Right ventricle myocardium inferior (tissue), 1 donor: ENCODE results near the gene TAF11L14. TPM values are rescaled to one million over a fixed set of nuclear protein-coding genes. Genes with fewer than 3 reads are reported as not detected.
"Not testable (repeated sequence)": the region's sequence is repeated elsewhere in the genome, so short reads cannot be mapped to it uniquely, and the experiment has no call there.

Experiments used
- ATAC-seq: fragments of 200-7000 bp; cut with Tn5 transposase; one replicate; pipeline ENCODE4 v1.9.1; 2020; ENCODE audit warnings: mild to moderate bottlenecking, moderate library complexity
- DNase-seq: peaks from one replicate; pipeline ENCODE4 v3.0.0; 2021; ENCODE audit errors: missing footprints
- intact Hi-C: fragments of 100-400 bp; cut with DNase I; formaldehyde crosslinking; loops from one replicate; pipeline ENCODE4 v1.11.0; 2022
- long read RNA-seq: library from polyadenylated mRNA; unstranded; transcript quantifications from one replicate; pipeline ENCODE4 v2.0.0, GENCODE V29; 2021
- total RNA-seq: library from RNA; stranded (reverse); fragmentation: NEBNext Ultra II Directional; extraction: Animal tissue kit (Norgen Biotek cat#: 25700); gene quantifications from one replicate; pipeline ENCODE4 v1.2.1, GENCODE V29; 2021
- donor health status: DM: no; HTN: yes; CAD: no; lungs with severe emphysema.

The TAF11L14 gene
- not detected for total RNA-seq
- long read RNA-seq, result 0 reads

DNA sequence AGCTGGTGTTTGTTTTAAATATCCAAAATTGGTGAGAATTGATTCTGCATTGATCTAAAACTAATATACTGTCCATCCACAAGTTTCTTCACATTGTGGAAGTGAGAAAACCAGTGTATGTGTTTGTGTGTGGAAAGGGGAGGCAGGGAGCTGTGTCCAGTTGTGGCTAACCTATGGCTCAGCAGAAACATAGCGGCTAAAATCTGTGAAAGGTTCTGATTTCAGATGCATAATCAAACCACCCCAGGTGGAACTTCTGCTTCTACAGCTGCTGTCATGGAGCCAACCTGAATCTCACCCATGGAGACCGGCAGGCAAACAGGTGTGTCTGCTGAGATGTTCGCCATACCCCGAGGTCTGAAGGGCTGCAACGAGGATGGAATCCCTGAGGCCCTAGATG lies at the start of gene TAF11L14:
TSS of gene TAF11L14 (plus strand) at position 301 of the 400 bp plus-strand sequence.
- intact Hi-C loops, result no loop called here
- ATAC-seq (no peak), DNase-seq (no peak)

GRCh38 chr5:17585658-17586057 lies 48.6 kb upstream of the TAF11L14 start, which contains the start of gene TAF11L7:
TSS of gene TAF11L7 (minus strand) at chr5:17585758.
- DNase-seq, intact Hi-C loops, ATAC-seq: not testable (repeated sequence)

DNA sequence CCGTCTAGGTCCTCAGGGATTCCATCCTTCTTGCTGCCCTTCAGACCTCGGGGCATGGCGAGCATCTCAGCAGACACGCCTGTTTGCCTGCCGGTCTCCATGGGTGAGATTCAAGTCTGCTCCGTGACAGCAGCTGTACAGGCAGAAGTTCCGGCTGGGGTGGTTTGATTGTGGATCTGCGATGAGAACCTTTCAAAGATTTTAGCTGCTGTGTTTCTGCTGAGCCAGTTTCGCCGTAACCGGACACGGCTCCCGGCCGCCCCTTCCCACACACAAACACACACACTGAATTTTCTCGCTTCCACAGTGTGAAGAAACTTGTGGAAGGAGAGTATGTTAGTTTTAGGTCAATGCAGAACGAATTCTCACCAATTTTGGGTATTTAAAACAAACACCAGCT lies 43.4 kb upstream of the TAF11L14 start, which contains the start of gene TAF11L8:
TSS of gene TAF11L8 (minus strand) at position 101 of the 400 bp plus-strand sequence.
- ATAC-seq, intact Hi-C loops, DNase-seq: not testable (repeated sequence)

DNA sequence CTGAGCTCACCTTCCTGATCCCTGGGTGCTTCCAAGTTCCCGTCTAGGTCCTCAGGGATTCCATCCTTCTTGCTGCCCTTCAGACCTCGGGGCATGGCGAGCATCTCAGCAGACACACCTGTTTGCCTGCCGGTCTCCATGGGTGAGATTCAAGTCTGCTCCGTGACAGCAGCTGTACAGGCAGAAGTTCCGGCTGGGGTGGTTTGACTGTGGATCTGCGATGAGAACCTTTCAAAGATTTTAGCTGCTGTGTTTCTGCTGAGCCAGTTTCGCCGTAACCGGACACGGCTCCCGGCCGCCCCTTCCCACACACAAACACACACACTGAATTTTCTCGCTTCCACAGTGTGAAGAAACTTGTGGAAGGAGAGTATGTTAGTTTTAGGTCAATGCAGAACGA lies 40.0 kb upstream of the TAF11L14 start, which contains the start of gene TAF11L9:
TSS of gene TAF11L9 (minus strand) at position 140 of the 400 bp plus-strand sequence.
- ATAC-seq, intact Hi-C loops, DNase-seq: not testable (repeated sequence)

DNA sequence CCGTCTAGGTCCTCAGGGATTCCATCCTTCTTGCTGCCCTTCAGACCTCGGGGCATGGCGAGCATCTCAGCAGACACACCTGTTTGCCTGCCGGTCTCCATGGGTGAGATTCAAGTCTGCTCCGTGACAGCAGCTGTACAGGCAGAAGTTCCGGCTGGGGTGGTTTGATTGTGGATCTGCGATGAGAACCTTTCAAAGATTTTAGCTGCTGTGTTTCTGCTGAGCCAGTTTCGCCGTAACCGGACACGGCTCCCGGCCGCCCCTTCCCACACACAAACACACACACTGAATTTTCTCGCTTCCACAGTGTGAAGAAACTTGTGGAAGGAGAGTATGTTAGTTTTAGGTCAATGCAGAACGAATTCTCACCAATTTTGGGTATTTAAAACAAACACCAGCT lies 36.5 kb upstream of the TAF11L14 start, which contains the start of gene TAF11L10:
TSS of gene TAF11L10 (minus strand) at position 101 of the 400 bp plus-strand sequence.
- intact Hi-C loops, DNase-seq, ATAC-seq: not testable (repeated sequence)

GRCh38 chr5:17603880-17604279 lies 30.4 kb upstream of the TAF11L14 start, which contains the start of gene TAF11L11:
TSS of gene TAF11L11 (plus strand) at chr5:17604183.
- ATAC-seq, DNase-seq, intact Hi-C loops: not testable (repeated sequence)

- intact Hi-C loops, result no loop called here
- ATAC-seq (no peak), DNase-seq (no peak)
These were observed 29.3 kb upstream of the TAF11L14 start for GRCh38 chr5:17604951-17605350.

GRCh38 chr5:17607461-17607860 lies 26.8 kb upstream of the TAF11L14 start:
- ATAC-seq, DNase-seq, intact Hi-C loops: not testable (repeated sequence)

- intact Hi-C loops, DNase-seq, ATAC-seq: not testable (repeated sequence)
These were observed 24.2 kb upstream of the TAF11L14 start, which contains the start of gene TAF11L12 for GRCh38 chr5:17610092-17610491. TSS of gene TAF11L12 (plus strand) at chr5:17610392.

DNA sequence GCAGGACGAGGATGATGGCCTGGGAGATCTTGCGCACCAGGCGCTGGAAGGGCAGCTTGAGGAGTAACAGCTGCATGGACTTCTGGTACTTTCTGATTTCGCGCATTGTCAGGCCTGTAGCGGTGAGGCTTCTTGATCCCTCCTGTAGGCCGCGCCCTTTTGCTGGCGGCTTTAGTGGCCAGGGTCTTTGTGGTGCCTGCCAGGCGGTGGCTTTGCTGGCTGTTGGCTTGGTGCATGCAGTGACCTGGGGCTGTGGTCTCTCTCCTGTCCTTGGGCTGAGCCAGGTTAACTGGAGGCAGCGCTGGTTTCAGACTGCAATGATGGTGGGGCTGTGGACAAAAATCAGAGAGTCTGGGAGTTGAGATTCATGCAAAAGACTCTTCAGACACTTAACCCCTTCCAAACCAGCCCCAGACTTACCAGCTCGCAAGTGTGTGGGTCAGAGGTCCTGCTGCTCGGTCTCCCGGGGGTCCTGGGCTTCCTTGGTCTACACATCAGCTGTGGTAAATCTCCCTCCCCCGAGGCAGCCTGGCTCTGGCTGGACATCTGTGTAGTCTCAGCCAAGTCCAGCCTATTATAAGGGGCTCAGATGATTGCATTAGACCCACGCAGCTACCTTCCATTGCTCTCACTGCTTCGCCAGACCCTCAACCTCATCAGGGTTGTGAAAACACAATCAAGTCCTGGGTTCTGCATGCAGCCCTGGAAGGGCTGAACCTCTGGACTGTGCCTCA lies 19.2 kb upstream of the TAF11L14 start:
- intact Hi-C loops, result no loop called here
- ATAC-seq, result no peak

GRCh38 chr5:17619354-17619753 lies 14.9 kb upstream of the TAF11L14 start:
- intact Hi-C loops, result no loop called here
- DNase-seq (no peak), ATAC-seq (no peak)

More for the DNA sequence above, 19.2 kb upstream of the TAF11L14 start:
- no peak for DNase-seq

DNA sequence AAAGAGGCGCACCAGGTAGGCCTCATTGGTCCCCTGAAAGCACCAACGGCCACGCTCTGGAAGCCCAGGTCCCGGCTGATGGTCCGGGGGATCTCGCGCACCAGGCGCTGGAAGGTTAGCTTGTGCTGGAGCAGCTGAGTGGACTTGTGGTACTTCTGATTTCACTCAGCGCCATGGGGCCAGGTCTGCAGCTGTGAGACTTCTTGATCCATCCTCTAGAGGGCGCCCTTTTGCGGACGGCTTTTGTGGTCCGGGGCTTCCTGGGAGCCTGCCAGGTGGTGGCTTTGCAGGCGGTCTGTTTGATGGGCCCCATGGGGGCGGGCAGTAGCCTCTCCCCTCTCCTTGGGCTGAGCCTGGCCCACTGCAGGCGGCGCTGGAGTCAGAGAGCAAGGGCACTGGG lies 13.6 kb upstream of the TAF11L14 start:
- ATAC-seq (no peak), DNase-seq (no peak)
- intact Hi-C loops, result no loop called here

DNA sequence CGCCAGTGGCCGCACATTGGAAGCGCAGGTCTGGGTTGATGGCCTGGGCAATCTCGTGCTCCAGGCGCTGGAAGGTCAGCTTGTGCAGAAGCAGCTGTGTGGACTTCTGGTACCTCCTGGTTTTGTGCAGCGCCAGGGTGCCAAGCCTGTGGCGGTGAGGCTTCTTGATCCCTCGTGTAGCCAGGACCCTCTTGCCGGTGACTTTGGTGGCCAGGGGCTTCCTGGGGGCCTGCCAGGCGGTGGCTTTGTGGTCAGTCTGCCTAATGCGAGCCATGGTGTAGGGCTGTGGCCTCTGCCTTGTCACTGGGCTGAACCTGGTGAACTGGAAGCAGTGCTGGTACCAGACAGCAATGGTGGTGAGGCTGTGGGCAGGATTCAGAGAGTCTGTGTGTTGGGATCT lies 8.6 kb upstream of the TAF11L14 start:
- DNase-seq (no peak), ATAC-seq (no peak)
- intact Hi-C loops, result no loop called here

DNA sequence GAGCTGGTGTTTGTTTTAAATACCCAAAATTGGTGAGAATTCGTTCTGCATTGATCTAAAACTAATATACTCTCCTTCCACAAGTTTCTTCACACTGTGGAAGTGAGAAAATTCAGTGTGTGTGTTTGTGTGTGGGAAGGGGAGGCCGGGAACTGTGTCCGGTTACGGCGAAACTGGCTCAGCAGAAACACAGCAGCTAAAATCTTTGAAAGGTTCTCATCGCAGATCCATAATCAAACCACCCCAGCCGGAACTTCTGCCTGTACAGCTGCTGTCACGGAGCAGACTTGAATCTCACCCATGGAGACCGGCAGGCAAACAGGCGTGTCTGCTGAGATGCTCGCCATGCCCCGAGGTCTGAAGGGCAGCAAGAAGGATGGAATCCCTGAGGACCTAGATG lies 2.5 kb upstream of the TAF11L14 start, which contains the start of gene TAF11L13:
TSS of gene TAF11L13 (plus strand) at position 301 of the 400 bp plus-strand sequence.
- intact Hi-C loops, DNase-seq, ATAC-seq: not testable (repeated sequence)

DNA sequence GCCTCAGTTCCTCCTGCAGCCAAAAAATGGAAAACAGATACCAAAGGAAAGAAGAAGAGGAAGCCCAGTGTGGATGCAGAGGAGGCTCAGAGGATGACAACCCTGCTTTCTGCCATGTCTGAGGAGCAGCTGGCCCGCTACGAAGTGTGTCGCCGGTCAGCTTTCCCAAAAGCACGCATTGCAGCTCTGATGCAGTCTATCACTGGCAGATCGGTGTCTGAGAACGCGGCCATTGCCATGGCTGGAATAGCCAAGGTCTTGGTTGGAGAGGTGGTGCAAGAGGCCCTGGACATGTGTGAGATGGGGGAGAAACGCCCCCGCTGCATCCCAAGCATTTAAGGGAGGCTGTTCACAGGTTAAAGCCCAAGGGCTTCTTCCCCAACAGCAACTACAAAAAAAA lies 15.0 kb downstream of the TAF11L14 start:
- intact Hi-C loops, ATAC-seq, DNase-seq: not testable (repeated sequence)

GRCh38 chr5:17655201-17655759 lies 21.0 kb downstream of the TAF11L14 start:
- ATAC-seq, DNase-seq, intact Hi-C loops: not testable (repeated sequence)

- intact Hi-C loops, result no loop called here
- DNase-seq (no peak), ATAC-seq (no peak)
These were observed 21.7 kb downstream of the TAF11L14 start for GRCh38 chr5:17655921-17656320.

- no peak for DNase-seq
- ATAC-seq, result no peak
These were observed 28.9 kb downstream of the TAF11L14 start for GRCh38 chr5:17663182-17663581.

GRCh38 chr5:17665836-17666235 lies 31.6 kb downstream of the TAF11L14 start:
- intact Hi-C loops, result no loop called here
- no peak for DNase-seq
- ATAC-seq, result no peak

More at GRCh38 chr5:17663182-17663581, 28.9 kb downstream of the TAF11L14 start:
- intact Hi-C loops, result no loop called here
